ENCODE results near the gene MSANTD3. TPM values are rescaled to one million over a fixed set of nuclear protein-coding genes. Genes with fewer than 3 reads are reported as not detected.

The MSANTD3 gene
- total RNA-seq, 1 donor from 2014 or later = 74.4 TPM

- DNase-seq (ENCODE audit: low read depth) = no peak
- H3K4me3 ChIP-seq (ENCODE audit: low read depth, low read length) = no peak overlapping the region
- TF ChIP-seq CTCF (conservative IDR thresholded peaks at IDR 0.05; ENCODE audit: low read depth, low read length) = no peak
Observed at GRCh38 chr9:100465274-100465673, 38.3 kb downstream of the MSANTD3 start.

GRCh38 chr9:100465761-100466160 is 38.8 kb downstream of the MSANTD3 start:
- H3K4me3 ChIP-seq (ENCODE audit: low read depth, low read length) = no peak overlapping the region
- no peak for DNase-seq (ENCODE audit: low read depth)
- no peak for TF ChIP-seq CTCF (conservative IDR thresholded peaks at IDR 0.05; ENCODE audit: low read depth, low read length)

- no peak overlapping the region for H3K4me3 ChIP-seq (ENCODE audit: low read depth, low read length)
- no peak for TF ChIP-seq CTCF (conservative IDR thresholded peaks at IDR 0.05; ENCODE audit: low read depth, low read length)
- DNase-seq (ENCODE audit: low read depth) = no peak
Observed at GRCh38 chr9:100466171-100466828, 39.4 kb downstream of the MSANTD3 start.

- TF ChIP-seq CTCF (conservative IDR thresholded peaks at IDR 0.05; ENCODE audit: low read depth, low read length) = no peak
- no peak overlapping the region for H3K4me3 ChIP-seq (ENCODE audit: low read depth, low read length)
- DNase-seq (ENCODE audit: low read depth) = peak; percentile 16
Observed at GRCh38 chr9:100466829-100467221, 39.9 kb downstream of the MSANTD3 start.

- TF ChIP-seq CTCF (conservative IDR thresholded peaks at IDR 0.05; ENCODE audit: low read depth, low read length) = no peak
- no peak overlapping the region for H3K4me3 ChIP-seq (ENCODE audit: low read depth, low read length)
- no peak for DNase-seq (ENCODE audit: low read depth)
Observed at GRCh38 chr9:100468041-100468440, 41.1 kb downstream of the MSANTD3 start.

- no peak for TF ChIP-seq CTCF (conservative IDR thresholded peaks at IDR 0.05; ENCODE audit: low read depth, low read length)
- H3K4me3 ChIP-seq (ENCODE audit: low read depth, low read length) = peak overlapping the region; percentile 40
- no peak for DNase-seq (ENCODE audit: low read depth)
Observed at GRCh38 chr9:100472268-100472667, 45.3 kb downstream of the MSANTD3 start.

GRCh38 chr9:100472788-100473275 is 45.9 kb downstream of the MSANTD3 start, which contains the start of gene TMEFF1:
Gene TMEFF1, plus strand, starts transcription at chr9:100473149. Its CDS starts 396 bp downstream, at chr9:100473545.
- TF ChIP-seq CTCF (conservative IDR thresholded peaks at IDR 0.05; ENCODE audit: low read depth, low read length) = no peak
- no peak for DNase-seq (ENCODE audit: low read depth)
- H3K4me3 ChIP-seq (ENCODE audit: low read depth, low read length) = peak within 1 kb of the TSS; percentile 68

Measured in epithelial cell of proximal tubule (primary cell).